B cell (primary cell): ENCODE results near the gene ZDHHC24. TPM values are rescaled to one million over a fixed set of nuclear protein-coding genes. Genes with fewer than 3 reads are reported as not detected.

Experiments
- ATAC-seq: fragments of 200-7000 bp; cut with Tn5 transposase; one replicate; pipeline ENCODE4 v1.10.0; 2021; ENCODE audit warnings: low read depth, mild to moderate bottlenecking, moderate number of reproducible peaks, moderate library complexity
- CTCF ChIA-PET: fragments of 350-600 bp; sonication (Branson Sonifier 250); formaldehyde crosslinking; loops from one replicate; lab custom pipeline; 2021; ENCODE audit warnings: antibody characterized with exemption, inconsistent platforms; lab: Charles Lee
- POLR2A ChIA-PET: fragments of 350-600 bp; sonication (Branson Sonifier 250); formaldehyde crosslinking; loops from one replicate; lab custom pipeline; 2021; ENCODE audit warnings: antibody characterized with exemption; lab: Charles Lee
- DNase-seq: peaks from one replicate; pipeline ENCODE4 v3.0.0; 2013
- H2AFZ ChIP-seq: 2 replicates; pipeline ENCODE4 v1.6.1; 2012; ENCODE audit warnings: mild to moderate bottlenecking, low read depth, low read length; ENCODE audit not compliant: insufficient read depth, poor library complexity, severe bottlenecking
- H3K27ac ChIP-seq, 2 donors: 1 replicate in 1 of 2; 2 replicates in 1 of 2; pipeline ENCODE4 v1.5.1; 2012 to 2013; ENCODE audit warnings: low read length in 2 of 2, mild to moderate bottlenecking in 2 of 2, moderate library complexity in 1 of 2
- H3K27me3 ChIP-seq, 4 experiments: fragments of 200-600 bp in 1 of 4; sonication (generic) in 1 of 4; replicated peaks in 1 of 4; 1 replicate in 2 of 4; 2 replicates in 2 of 4; pipeline versions ENCODE4 v1.6.1 to v1.7.0; 2013 to 2016; ENCODE audit warnings: low read length in 3 of 4, mild to moderate bottlenecking in 2 of 4, mixed read lengths in 1 of 4, moderate library complexity in 1 of 4; ENCODE audit not compliant: insufficient read depth in 4 of 4, control insufficient read depth in 3 of 4; ENCODE audit errors: control extremely low read depth in 1 of 4
- H3K36me3 ChIP-seq, 2 experiments: replicated peaks in 1 of 2; 1 replicate in 1 of 2; 2 replicates in 1 of 2; pipeline versions ENCODE4 v1.6.1 to v1.7.1; 2013; ENCODE audit warnings: low read length in 1 of 2; ENCODE audit not compliant: insufficient read depth in 2 of 2, control insufficient read depth in 1 of 2; ENCODE audit errors: control extremely low read depth in 1 of 2, extremely low read depth in 1 of 2
- H3K4me1 ChIP-seq, 2 donors: fragments of 200-600 bp in 1 of 2; sonication (generic) in 1 of 2; 1 replicate in 1 of 2; 2 replicates in 1 of 2; pipeline versions ENCODE4 v1.5.1 to v1.6.1; 2013 to 2017; ENCODE audit warnings: low read length in 2 of 2; ENCODE audit not compliant: control insufficient read depth in 2 of 2, insufficient read depth in 2 of 2
- H3K4me2 ChIP-seq: replicated peaks from 2 replicates; pipeline ENCODE3; 2012; ENCODE audit warnings: mild to moderate bottlenecking, low read depth, low read length; ENCODE audit not compliant: poor library complexity, severe bottlenecking
- H3K4me3 ChIP-seq, 5 experiments: fragments of 200-600 bp in 1 of 5; sonication (generic) in 1 of 5; 1 replicate in 3 of 5; 2 replicates in 2 of 5; pipeline versions ENCODE4 v1.5.1 to v1.7.0; 2011 to 2016; ENCODE audit warnings: low read length in 4 of 5, mild to moderate bottlenecking in 4 of 5, low read depth in 2 of 5, control low read depth in 1 of 5, moderate library complexity in 1 of 5; ENCODE audit not compliant: insufficient read depth in 1 of 5; ENCODE audit errors: control extremely low read depth in 1 of 5, extremely low read depth in 1 of 5
- H3K79me2 ChIP-seq: fragments of 200-600 bp; sonication (generic); one replicate; pipeline ENCODE4 v1.6.0; 2016; ENCODE audit warnings: low read length; ENCODE audit not compliant: control insufficient read depth, insufficient read depth
- H3K9ac ChIP-seq: fragments of 200-600 bp; sonication (generic); 2 replicates; pipeline ENCODE4 v1.6.1; 2017; ENCODE audit warnings: mild to moderate bottlenecking, low read length, moderate library complexity
- H3K9me3 ChIP-seq, 3 donors: one replicate each; pipeline versions ENCODE4 v1.6.1 to v1.7.1; 2013; ENCODE audit warnings: low read length in 2 of 3; ENCODE audit not compliant: control insufficient read depth in 2 of 3, insufficient read depth in 1 of 3; ENCODE audit errors: control extremely low read depth in 1 of 3
- H4K20me1 ChIP-seq: 2 replicates; pipeline ENCODE4 v1.6.0; 2012; ENCODE audit warnings: mild to moderate bottlenecking, low read length; ENCODE audit not compliant: insufficient read depth, control insufficient read depth, poor library complexity, severe bottlenecking
- H3K27ac Mint-ChIP-seq: one replicate; pipeline ENCODE4 v1.8.0; 2021; ENCODE audit warnings: mixed read lengths
- H3K27me3 Mint-ChIP-seq: one replicate; pipeline ENCODE4 v1.8.0; 2021; ENCODE audit warnings: mixed read lengths
- H3K4me1 Mint-ChIP-seq: one replicate; pipeline ENCODE4 v1.8.0; 2021; ENCODE audit warnings: mixed read lengths
- H3K4me3 Mint-ChIP-seq: one replicate; pipeline ENCODE4 v1.8.0; 2021; ENCODE audit warnings: mixed read lengths
- H3K9me3 Mint-ChIP-seq: one replicate; pipeline ENCODE4 v1.8.0; 2022; ENCODE audit warnings: mixed read lengths; ENCODE audit not compliant: insufficient read depth
- CTCF ChIP-seq: fragments of 200-600 bp; IDR thresholded peaks from one replicate; pipeline ENCODE4 v1.8.0; 2022; ENCODE audit warnings: antibody characterized with exemption, mild to moderate bottlenecking
- EZH2 ChIP-seq: IDR thresholded peaks from 2 replicates; pipeline ENCODE4 v1.6.1; 2012; ENCODE audit warnings: borderline replicate concordance, low read depth, mild to moderate bottlenecking, moderate library complexity, low read length; ENCODE audit not compliant: insufficient read depth, poor library complexity, severe bottlenecking
- WGBS: methylation state at CpG from one replicate; pipeline ENCODE4 v1.1.5; 2013; ENCODE audit warnings: missing lambda C conversion rate; ENCODE audit not compliant: insufficient coverage; 5-methylcytosine and 5-hydroxymethylcytosine counted together
- intact Hi-C: fragments of 100-400 bp; cut with micrococcal nuclease; formaldehyde crosslinking; loops from one replicate; pipeline ENCODE4 v1.10.0; 2022
- polyA plus RNA-seq: library from polyadenylated mRNA; depleted of rRNA; stranded (reverse); fragments of >200 nt; gene quantifications from 2 replicates; pipeline ENCODE4 v1.2.3, GENCODE V29; 2012
- total RNA-seq, 2 donors: library from RNA; stranded (reverse); fragments of 120-200 nt in 1 of 2; gene quantifications; 1 replicate in 1 of 2; 2 replicates in 1 of 2; pipeline versions ENCODE4 v1.2.3 to v1.2.4, GENCODE V29; 2013 to 2022

The ZDHHC24 gene
- total and polyA plus RNA-seq, 2 donors (not counting 1 experiment from before 2014, with no cell fraction given), result 29.7 to 32.6 TPM

GRCh38 chr11:66579017-66579606, 33.3 kb upstream of the ZDHHC24 start:
- Histone ChIP-seq H3K4me1 (peaks cover 3 to 7% of the 10 kb centered on the region in 2 donors), H3K27me3 (no peaks in the 10 kb centered on the region), H3K4me2 (peak overlapping the region; percentile 60), H3K9me3 (peaks cover 3 to 14% (median 5%) of the 10 kb centered on the region in 3 donors), H2AFZ (peak overlapping the region; percentile 45), H4K20me1 (no peaks in the 10 kb centered on the region), H3K9ac (no peak overlapping the region), H3K79me2 (no peaks in the 10 kb centered on the region), H3K36me3 (no peaks in the 10 kb centered on the region), H3K27ac (no peak overlapping the region), H3K4me3 (peak overlapping the region in 2 of 5 experiments; percentile 1 to 12)
- ChIA-PET POLR2A (interaction anchor here (1.3 kb wide), 1 partner anchor 99 kb away, joined by 8 read pairs; the partner anchor contains the start of gene RBM4B), CTCF (interaction anchor here (0.6 to 12.2 kb wide), 19 partner anchors 11 to 264 kb away, joined by 3 to 301 read pairs (median 6); partner anchors contain the start of genes CCDC87, CCS, CTSF and RBM4)
- peak; percentile 91 for ATAC-seq
- 24% methylated on average over 20 of the region's 25 CpGs for WGBS
- H3K9me3 Mint-ChIP-seq, result peaks cover 3% of the 10 kb centered on the region
- peak; percentile 85 for DNase-seq
- H3K27me3 Mint-ChIP-seq, result peaks cover 24% of the 10 kb centered on the region
- TF ChIP-seq EZH2 (no peak), CTCF (peak; percentile 84)
- peaks cover 8% of the 10 kb centered on the region for H3K4me1 Mint-ChIP-seq
- peak overlapping the region; percentile 18 for H3K4me3 Mint-ChIP-seq
- no peak overlapping the region for H3K27ac Mint-ChIP-seq
- intact Hi-C loops, result loop anchor here (1.0 to 2.0 kb wide), 4 partner anchors 38 to 255 kb away; partner anchors contain the start of gene RBM4

- H3K79me2 ChIP-seq, result no peaks in the 10 kb centered on the region
- POLR2A ChIA-PET, result interaction anchor here (0.7 kb wide), 1 partner anchor 463 kb away, joined by 3 read pairs; no protein-coding TSS in a partner anchor
- CTCF ChIA-PET, result no interaction called here
- ATAC-seq (no peak), DNase-seq (no peak)
- no peak overlapping the region for H3K9ac ChIP-seq
- Mint-ChIP-seq H3K27ac (no peak overlapping the region), H3K9me3 (no peaks in the 10 kb centered on the region), H3K4me1 (peaks cover 10% of the 10 kb centered on the region), H3K4me3 (no peak overlapping the region), H3K27me3 (peaks cover 30% of the 10 kb centered on the region)
- no peaks in the 10 kb centered on the region for H4K20me1 ChIP-seq
- H3K4me2 ChIP-seq, result no peak overlapping the region
- H3K27me3 ChIP-seq, result peaks cover 0 to 22% (median 3%) of the 10 kb centered on the region in 4 experiments
- TF ChIP-seq EZH2, result no peak
- no peak for TF ChIP-seq CTCF
- intact Hi-C loops, result no loop called here
- H3K4me1 ChIP-seq, result peaks cover 9 to 11% of the 10 kb centered on the region in 2 donors
- no peak overlapping the region for H3K4me3 ChIP-seq
- 100% methylated on average over 1 of the region's 2 CpGs for WGBS
- H3K36me3 ChIP-seq, result no peaks in the 10 kb centered on the region
- H2AFZ ChIP-seq, result no peak overlapping the region
- H3K9me3 ChIP-seq, result no peaks in the 10 kb centered on the region
- no peak overlapping the region for H3K27ac ChIP-seq
These were observed 25.0 kb upstream of the ZDHHC24 start for GRCh38 chr11:66570850-66571180.
